ENCODE data around the gene LRRK1.

LRRK1 gene

GRCh38 chr15:101108791-101109190, 189.6 kb downstream of the LRRK1 start:
- Histone ChIP-seq H3K9ac (ENCODE audit: low read length) (no peak overlapping the region), H2AFZ (ENCODE audit: low read depth, low read length) (no peak overlapping the region), H3K4me2 (ENCODE audit: low read length) (no peak overlapping the region), H3K27ac (ENCODE audit: low read length) (no peak overlapping the region), H3K4me1 (ENCODE audit: low read length) (no peaks in the 10 kb centered on the region), H4K20me1 (ENCODE audit: insufficient read depth, low read length) (no peaks in the 10 kb centered on the region), H3K27me3 (ENCODE audit: low read depth, low read length) (peaks cover 7% of the 10 kb centered on the region; the same call in 1 of the 2 replicates), H3K79me2 (ENCODE audit: low read length) (no peaks in the 10 kb centered on the region), H3K9me3 (ENCODE audit: insufficient read depth, low read length) (no peaks in the 10 kb centered on the region), H3K4me3 (ENCODE audit: low read length) (no peak overlapping the region), H3K36me3 (replicated peaks; ENCODE audit: low read depth, low read length) (no peaks in the 10 kb centered on the region)
- TF ChIP-seq CTCF (IDR thresholded peaks at IDR 0.05; ENCODE audit: low read depth, low read length) (no peak), EZH2phosphoT487 (IDR thresholded peaks at IDR 0.05; ENCODE audit: low read depth) (no peak)

- Histone ChIP-seq H3K4me3 (ENCODE audit: low read length) (no peak overlapping the region), H4K20me1 (ENCODE audit: insufficient read depth, low read length) (no peaks in the 10 kb centered on the region), H2AFZ (ENCODE audit: low read depth, low read length) (no peak overlapping the region), H3K9me3 (ENCODE audit: insufficient read depth, low read length) (no peaks in the 10 kb centered on the region), H3K27me3 (ENCODE audit: low read depth, low read length) (peaks cover 7% of the 10 kb centered on the region; the same call in 1 of the 2 replicates), H3K27ac (ENCODE audit: low read length) (no peak overlapping the region), H3K4me1 (ENCODE audit: low read length) (no peaks in the 10 kb centered on the region), H3K9ac (ENCODE audit: low read length) (no peak overlapping the region), H3K4me2 (ENCODE audit: low read length) (no peak overlapping the region), H3K79me2 (ENCODE audit: low read length) (no peaks in the 10 kb centered on the region), H3K36me3 (replicated peaks; ENCODE audit: low read depth, low read length) (no peaks in the 10 kb centered on the region)
- TF ChIP-seq CTCF (IDR thresholded peaks at IDR 0.05; ENCODE audit: low read depth, low read length) (no peak), EZH2phosphoT487 (IDR thresholded peaks at IDR 0.05; ENCODE audit: low read depth) (no peak)
Measured at GRCh38 chr15:101110681-101111569, 191.8 kb downstream of the LRRK1 start.

GRCh38 chr15:101111570-101112262, 192.6 kb downstream of the LRRK1 start:
- no peak overlapping the region for H2AFZ ChIP-seq (ENCODE audit: low read depth, low read length)
- no peaks in the 10 kb centered on the region for H3K4me1 ChIP-seq (ENCODE audit: low read length)
- H3K4me2 ChIP-seq (ENCODE audit: low read length), result no peak overlapping the region
- H3K36me3 ChIP-seq (replicated peaks; ENCODE audit: low read depth, low read length), result no peaks in the 10 kb centered on the region
- no peaks in the 10 kb centered on the region for H4K20me1 ChIP-seq (ENCODE audit: insufficient read depth, low read length)
- no peaks in the 10 kb centered on the region for H3K79me2 ChIP-seq (ENCODE audit: low read length)
- no peak overlapping the region for H3K27ac ChIP-seq (ENCODE audit: low read length)
- no peak overlapping the region for H3K4me3 ChIP-seq (ENCODE audit: low read length)
- TF ChIP-seq EZH2phosphoT487 (IDR thresholded peaks at IDR 0.05; ENCODE audit: low read depth) (no peak), CTCF (IDR thresholded peaks at IDR 0.05; ENCODE audit: low read depth, low read length) (no peak)
- no peaks in the 10 kb centered on the region for H3K9me3 ChIP-seq (ENCODE audit: insufficient read depth, low read length)
- H3K9ac ChIP-seq (ENCODE audit: low read length), result no peak overlapping the region
- H3K27me3 ChIP-seq (ENCODE audit: low read depth, low read length), result peaks cover 7% of the 10 kb centered on the region; the same call in 1 of the 2 replicates

All from OCI-LY3 (cell line).